HepG2 (cell line): ENCODE measurements around the gene CARD9. TPM values are rescaled to one million over a fixed set of nuclear protein-coding genes. Genes with fewer than 3 reads are reported as not detected.
A peak's percentile ranks its signal among the peaks of the same experiment; 100 is the strongest.

Experiments
- BCL6 ChIP-seq: IDR thresholded peaks from 2 replicates; pipeline ENCODE4 v1.6.1; 2016; ENCODE audit warnings: missing genetic modification reagents, missing compliant biosample characterization
- DNMT1 ChIP-seq: sonication (generic); formaldehyde crosslinking; IDR thresholded peaks from 2 replicates; pipeline ENCODE4 v1.5.1; 2020; ENCODE audit warnings: mild to moderate bottlenecking, missing genetic modification reagents
- FOXK2 ChIP-seq: fragments of 450-650 bp; IDR thresholded peaks from 2 replicates; pipeline ENCODE4 v1.6.1; 2016
- HNF4A ChIP-seq: sonication (generic); formaldehyde crosslinking; IDR thresholded peaks from 2 replicates; pipeline ENCODE4 v1.4.0; 2020; ENCODE audit warnings: missing genetic modification reagents
- NAIF1 ChIP-seq: sonication (generic); formaldehyde crosslinking; IDR thresholded peaks from 2 replicates; pipeline ENCODE4 v1.5.0; 2020; ENCODE audit warnings: mild to moderate bottlenecking, missing genetic modification reagents, borderline replicate concordance
- PITX1 ChIP-seq: sonication (generic); formaldehyde crosslinking; IDR thresholded peaks from 2 replicates; pipeline ENCODE4 v1.5.1; 2020; ENCODE audit warnings: mild to moderate bottlenecking, missing genetic modification reagents
- POGZ ChIP-seq: sonication (generic); formaldehyde crosslinking; IDR thresholded peaks from 2 replicates; pipeline ENCODE4 v1.4.0; 2020; ENCODE audit warnings: mild to moderate bottlenecking, missing genetic modification reagents
- ZNF263 ChIP-seq: sonication (generic); formaldehyde crosslinking; IDR thresholded peaks from 2 replicates; pipeline ENCODE4 v1.4.0; 2020; ENCODE audit warnings: missing genetic modification reagents
- polyA plus RNA-seq, 8 experiments: library from polyadenylated mRNA; depleted of rRNA in 3 of 8; stranded (reverse) in 7 of 8; unstranded in 1 of 8; fragments of >200 nt; fragmentation: Illumina TruSeq in 4 of 8; extraction: Trizol in 4 of 8; gene quantifications; 2 replicates each; pipeline versions ENCODE4 v1.2.1 to v1.2.3, GENCODE V29; 2011 to 2016; ENCODE audit warnings: low read depth in 4 of 8, missing spikeins in 1 of 8, mixed read lengths in 1 of 8; ENCODE audit not compliant: insufficient read depth in 1 of 8
- total RNA-seq, 5 experiments: library from RNA; depleted of rRNA; stranded (reverse); fragments of >200 nt; fragmentation: Illumina TruSeq; extraction: Trizol; gene quantifications; 2 replicates each; pipeline ENCODE4 v1.2.3, GENCODE V29; 2016; ENCODE audit warnings: low read depth in 1 of 5
- TF ChIP-seq, protein P1 (sequence below), 2 experiments: fragments of 450-650 bp in 1 of 2; sonication (generic) in 1 of 2; formaldehyde crosslinking in 1 of 2; IDR thresholded peaks; 2 replicates each; pipeline versions ENCODE4 v1.6.1 to v1.8.0; 2016 to 2022; ENCODE audit warnings: antibody characterized with exemption in 1 of 2, mild to moderate bottlenecking in 1 of 2, missing genetic modification reagents in 1 of 2
- TF ChIP-seq, protein P2 (sequence below): sonication (generic); formaldehyde crosslinking; conservative IDR thresholded peaks from 2 replicates; pipeline ENCODE4 v1.8.0; 2022; ENCODE audit warnings: mild to moderate bottlenecking, moderate library complexity, missing genetic modification reagents
- TF ChIP-seq, protein P3 (sequence below): sonication (generic); formaldehyde crosslinking; IDR thresholded peaks from 2 replicates; pipeline ENCODE4 v1.4.0; 2020; ENCODE audit warnings: mild to moderate bottlenecking, missing genetic modification reagents
- TF ChIP-seq, protein P4 (sequence below): IDR thresholded peaks from 2 replicates; pipeline ENCODE4 v1.6.1; 2012; ENCODE audit warnings: inconsistent platforms
- TF ChIP-seq, protein P5 (sequence below): sonication (generic); formaldehyde crosslinking; IDR thresholded peaks from 2 replicates; pipeline ENCODE4 v1.8.0; 2022; ENCODE audit warnings: missing genetic modification reagents, mild to moderate bottlenecking, borderline replicate concordance

Gene CARD9
- total and polyA plus RNA-seq, 2 of the 13 experiments (the other 11 are each of a cell fraction or from before 2014, with no cell fraction given): 3.3 to 7.4 TPM

DNA sequence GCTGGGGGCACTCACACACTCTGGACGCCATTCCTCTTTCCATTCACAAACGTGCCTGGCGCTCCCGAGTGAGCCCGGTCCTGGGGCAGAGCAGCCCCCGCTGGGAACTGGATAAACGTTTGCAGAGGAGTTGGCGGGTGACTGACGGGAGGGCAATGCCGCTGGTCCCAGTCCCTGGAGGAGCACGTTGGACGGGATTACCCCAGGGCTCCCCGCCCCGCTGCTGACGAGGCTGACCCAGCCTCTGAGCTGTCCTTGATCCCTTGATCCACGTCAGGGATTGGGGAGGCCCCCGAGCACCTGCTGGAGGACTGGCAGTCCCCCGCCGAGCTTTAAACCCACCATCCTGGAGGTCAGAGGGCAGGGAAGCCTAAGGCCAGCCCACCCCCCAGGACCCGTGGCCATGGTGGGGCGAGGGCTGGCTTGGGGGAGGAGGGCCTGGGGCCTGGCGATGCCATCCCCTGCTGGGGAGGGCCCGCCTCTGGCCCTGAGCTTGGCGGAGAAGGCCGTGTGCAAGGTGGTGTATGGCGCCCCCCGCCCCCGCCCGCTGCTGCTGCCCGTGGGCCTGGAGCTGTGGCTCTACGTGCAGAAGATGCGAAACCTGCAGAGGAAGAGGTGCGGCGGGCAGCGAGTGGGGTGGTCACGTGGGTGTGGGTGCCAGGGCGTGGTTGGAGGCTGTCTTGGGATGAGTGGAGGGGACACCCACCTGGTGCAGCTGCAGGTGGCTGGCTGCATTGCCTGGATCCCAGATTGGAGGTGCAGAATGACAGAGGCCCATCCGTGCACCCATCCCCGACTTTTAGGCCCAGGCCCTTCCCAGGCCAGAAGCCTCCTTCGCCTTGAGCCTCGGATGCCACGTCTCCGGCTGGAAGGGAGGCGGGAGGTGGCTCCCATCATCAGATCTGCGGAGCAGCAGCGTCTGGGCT, 41.6 kb downstream of the CARD9 start (continued):
- TF ChIP-seq, protein P1, sequence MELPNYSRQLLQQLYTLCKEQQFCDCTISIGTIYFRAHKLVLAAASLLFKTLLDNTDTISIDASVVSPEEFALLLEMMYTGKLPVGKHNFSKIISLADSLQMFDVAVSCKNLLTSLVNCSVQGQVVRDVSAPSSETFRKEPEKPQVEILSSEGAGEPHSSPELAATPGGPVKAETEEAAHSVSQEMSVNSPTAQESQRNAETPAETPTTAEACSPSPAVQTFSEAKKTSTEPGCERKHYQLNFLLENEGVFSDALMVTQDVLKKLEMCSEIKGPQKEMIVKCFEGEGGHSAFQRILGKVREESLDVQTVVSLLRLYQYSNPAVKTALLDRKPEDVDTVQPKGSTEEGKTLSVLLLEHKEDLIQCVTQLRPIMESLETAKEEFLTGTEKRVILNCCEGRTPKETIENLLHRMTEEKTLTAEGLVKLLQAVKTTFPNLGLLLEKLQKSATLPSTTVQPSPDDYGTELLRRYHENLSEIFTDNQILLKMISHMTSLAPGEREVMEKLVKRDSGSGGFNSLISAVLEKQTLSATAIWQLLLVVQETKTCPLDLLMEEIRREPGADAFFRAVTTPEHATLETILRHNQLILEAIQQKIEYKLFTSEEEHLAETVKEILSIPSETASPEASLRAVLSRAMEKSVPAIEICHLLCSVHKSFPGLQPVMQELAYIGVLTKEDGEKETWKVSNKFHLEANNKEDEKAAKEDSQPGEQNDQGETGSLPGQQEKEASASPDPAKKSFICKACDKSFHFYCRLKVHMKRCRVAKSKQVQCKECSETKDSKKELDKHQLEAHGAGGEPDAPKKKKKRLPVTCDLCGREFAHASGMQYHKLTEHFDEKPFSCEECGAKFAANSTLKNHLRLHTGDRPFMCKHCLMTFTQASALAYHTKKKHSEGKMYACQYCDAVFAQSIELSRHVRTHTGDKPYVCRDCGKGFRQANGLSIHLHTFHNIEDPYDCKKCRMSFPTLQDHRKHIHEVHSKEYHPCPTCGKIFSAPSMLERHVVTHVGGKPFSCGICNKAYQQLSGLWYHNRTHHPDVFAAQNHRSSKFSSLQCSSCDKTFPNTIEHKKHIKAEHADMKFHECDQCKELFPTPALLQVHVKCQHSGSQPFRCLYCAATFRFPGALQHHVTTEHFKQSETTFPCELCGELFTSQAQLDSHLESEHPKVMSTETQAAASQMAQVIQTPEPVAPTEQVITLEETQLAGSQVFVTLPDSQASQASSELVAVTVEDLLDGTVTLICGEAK (IDR thresholded peaks at IDR 0.05): no peak
- TF ChIP-seq, protein P1 (CRISPR knock-in tag; IDR thresholded peaks at IDR 0.05): 0 out of 2 replicates have a peak, but pooled peaks have one; percentile 10
- TF ChIP-seq NAIF1: no peak
- TF ChIP-seq PITX1 (CRISPR knock-in tag): peak; percentile 83
- TF ChIP-seq FOXK2: no peak
- TF ChIP-seq, protein P2, sequence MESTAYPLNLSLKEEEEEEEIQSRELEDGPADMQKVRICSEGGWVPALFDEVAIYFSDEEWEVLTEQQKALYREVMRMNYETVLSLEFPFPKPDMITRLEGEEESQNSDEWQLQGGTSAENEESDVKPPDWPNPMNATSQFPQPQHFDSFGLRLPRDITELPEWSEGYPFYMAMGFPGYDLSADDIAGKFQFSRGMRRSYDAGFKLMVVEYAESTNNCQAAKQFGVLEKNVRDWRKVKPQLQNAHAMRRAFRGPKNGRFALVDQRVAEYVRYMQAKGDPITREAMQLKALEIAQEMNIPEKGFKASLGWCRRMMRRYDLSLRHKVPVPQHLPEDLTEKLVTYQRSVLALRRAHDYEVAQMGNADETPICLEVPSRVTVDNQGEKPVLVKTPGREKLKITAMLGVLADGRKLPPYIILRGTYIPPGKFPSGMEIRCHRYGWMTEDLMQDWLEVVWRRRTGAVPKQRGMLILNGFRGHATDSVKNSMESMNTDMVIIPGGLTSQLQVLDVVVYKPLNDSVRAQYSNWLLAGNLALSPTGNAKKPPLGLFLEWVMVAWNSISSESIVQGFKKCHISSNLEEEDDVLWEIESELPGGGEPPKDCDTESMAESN (CRISPR knock-in tag): no peak
- TF ChIP-seq, protein P3, sequence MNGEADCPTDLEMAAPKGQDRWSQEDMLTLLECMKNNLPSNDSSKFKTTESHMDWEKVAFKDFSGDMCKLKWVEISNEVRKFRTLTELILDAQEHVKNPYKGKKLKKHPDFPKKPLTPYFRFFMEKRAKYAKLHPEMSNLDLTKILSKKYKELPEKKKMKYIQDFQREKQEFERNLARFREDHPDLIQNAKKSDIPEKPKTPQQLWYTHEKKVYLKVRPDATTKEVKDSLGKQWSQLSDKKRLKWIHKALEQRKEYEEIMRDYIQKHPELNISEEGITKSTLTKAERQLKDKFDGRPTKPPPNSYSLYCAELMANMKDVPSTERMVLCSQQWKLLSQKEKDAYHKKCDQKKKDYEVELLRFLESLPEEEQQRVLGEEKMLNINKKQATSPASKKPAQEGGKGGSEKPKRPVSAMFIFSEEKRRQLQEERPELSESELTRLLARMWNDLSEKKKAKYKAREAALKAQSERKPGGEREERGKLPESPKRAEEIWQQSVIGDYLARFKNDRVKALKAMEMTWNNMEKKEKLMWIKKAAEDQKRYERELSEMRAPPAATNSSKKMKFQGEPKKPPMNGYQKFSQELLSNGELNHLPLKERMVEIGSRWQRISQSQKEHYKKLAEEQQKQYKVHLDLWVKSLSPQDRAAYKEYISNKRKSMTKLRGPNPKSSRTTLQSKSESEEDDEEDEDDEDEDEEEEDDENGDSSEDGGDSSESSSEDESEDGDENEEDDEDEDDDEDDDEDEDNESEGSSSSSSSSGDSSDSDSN (CRISPR knock-in tag): peak; percentile 43; the same call in 1 of the 2 replicates
- TF ChIP-seq ZNF263 (CRISPR knock-in tag): peak; percentile 99
- TF ChIP-seq, protein P4, sequence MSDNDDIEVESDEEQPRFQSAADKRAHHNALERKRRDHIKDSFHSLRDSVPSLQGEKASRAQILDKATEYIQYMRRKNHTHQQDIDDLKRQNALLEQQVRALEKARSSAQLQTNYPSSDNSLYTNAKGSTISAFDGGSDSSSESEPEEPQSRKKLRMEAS: 0 out of 2 replicates have a peak, but pooled peaks have one; percentile 19
- 0 out of 2 replicates have a peak, but pooled peaks have one; percentile 21 for TF ChIP-seq BCL6 (CRISPR knock-in tag)
- TF ChIP-seq, protein P5, sequence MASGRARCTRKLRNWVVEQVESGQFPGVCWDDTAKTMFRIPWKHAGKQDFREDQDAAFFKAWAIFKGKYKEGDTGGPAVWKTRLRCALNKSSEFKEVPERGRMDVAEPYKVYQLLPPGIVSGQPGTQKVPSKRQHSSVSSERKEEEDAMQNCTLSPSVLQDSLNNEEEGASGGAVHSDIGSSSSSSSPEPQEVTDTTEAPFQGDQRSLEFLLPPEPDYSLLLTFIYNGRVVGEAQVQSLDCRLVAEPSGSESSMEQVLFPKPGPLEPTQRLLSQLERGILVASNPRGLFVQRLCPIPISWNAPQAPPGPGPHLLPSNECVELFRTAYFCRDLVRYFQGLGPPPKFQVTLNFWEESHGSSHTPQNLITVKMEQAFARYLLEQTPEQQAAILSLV (CRISPR knock-in tag): 0 out of 2 replicates have a peak, but pooled peaks have one; percentile 17
- peak; percentile 76; the same call in 1 of the 2 replicates for TF ChIP-seq DNMT1 (CRISPR knock-in tag)
- peak; percentile 62 for TF ChIP-seq HNF4A
- no peak for TF ChIP-seq POGZ (CRISPR knock-in tag)
